Measurements from ENCODE around the gene RAPGEFL1.
"Not testable (repeated sequence)": the region's sequence is repeated elsewhere in the genome, so short reads cannot be mapped to it uniquely, and the experiment has no call there.

The RAPGEFL1 gene, protein sequence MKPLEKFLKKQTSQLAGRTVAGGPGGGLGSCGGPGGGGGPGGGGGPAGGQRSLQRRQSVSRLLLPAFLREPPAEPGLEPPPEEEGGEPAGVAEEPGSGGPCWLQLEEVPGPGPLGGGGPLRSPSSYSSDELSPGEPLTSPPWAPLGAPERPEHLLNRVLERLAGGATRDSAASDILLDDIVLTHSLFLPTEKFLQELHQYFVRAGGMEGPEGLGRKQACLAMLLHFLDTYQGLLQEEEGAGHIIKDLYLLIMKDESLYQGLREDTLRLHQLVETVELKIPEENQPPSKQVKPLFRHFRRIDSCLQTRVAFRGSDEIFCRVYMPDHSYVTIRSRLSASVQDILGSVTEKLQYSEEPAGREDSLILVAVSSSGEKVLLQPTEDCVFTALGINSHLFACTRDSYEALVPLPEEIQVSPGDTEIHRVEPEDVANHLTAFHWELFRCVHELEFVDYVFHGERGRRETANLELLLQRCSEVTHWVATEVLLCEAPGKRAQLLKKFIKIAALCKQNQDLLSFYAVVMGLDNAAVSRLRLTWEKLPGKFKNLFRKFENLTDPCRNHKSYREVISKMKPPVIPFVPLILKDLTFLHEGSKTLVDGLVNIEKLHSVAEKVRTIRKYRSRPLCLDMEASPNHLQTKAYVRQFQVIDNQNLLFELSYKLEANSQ

DNA sequence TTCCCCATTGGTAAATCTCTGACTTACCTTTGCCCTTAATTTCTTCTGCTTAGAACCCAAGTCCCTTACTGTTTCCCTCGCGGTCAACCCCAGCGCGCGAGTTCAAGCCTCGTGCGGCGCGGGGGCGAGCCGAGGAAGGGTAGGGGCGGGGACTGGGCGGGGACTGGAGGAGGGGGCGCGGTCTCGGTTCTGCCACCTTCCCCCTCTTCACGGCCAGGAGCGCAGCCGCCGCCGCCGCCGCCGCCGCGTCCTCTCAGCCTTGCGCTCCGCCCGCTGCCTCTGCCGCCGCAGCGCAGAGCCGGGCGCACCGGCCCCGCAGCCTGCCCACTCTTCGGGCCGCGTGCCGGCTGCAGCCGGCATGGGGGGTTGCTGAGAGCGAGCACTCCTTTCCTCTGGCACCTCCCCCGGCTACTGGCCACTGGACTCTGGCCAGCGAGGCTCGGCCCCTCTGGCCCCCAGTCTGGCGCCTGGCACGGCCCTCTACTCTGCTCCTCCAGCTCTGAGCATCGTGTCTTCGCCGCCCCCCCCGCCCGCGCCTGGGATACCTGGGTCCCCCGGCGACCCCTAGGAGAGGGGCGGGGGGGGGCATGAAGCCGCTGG lies at the start of gene RAPGEFL1:
RAPGEFL1 (plus strand) TSS at position 196 of the 600 bp plus-strand sequence; CDS start at position 588, 392 bp downstream.
- DNase-seq (ENCODE audit: low spot score), result peak; percentile 39

DNA sequence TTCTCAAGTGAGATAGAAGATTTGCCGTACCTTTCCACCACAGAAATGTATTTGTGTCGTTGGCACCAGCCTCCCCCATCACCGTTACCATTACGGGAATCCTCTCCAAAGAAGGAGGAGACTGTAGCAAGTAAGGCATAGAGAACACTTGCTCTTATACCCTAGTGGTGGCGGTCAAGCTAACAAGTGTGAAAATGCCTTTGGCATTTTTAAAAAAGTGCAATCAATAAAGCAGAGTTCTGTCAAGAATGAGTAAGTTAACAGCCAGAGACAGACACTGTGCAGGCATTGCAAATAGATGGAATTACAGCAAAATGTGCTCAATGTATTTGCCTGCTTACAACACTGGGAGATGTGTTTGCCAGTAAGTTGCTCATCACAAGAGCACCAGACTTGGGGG lies 47.8 kb upstream of the RAPGEFL1 start:
- DNase-seq (ENCODE audit: low spot score), result no peak

DNA sequence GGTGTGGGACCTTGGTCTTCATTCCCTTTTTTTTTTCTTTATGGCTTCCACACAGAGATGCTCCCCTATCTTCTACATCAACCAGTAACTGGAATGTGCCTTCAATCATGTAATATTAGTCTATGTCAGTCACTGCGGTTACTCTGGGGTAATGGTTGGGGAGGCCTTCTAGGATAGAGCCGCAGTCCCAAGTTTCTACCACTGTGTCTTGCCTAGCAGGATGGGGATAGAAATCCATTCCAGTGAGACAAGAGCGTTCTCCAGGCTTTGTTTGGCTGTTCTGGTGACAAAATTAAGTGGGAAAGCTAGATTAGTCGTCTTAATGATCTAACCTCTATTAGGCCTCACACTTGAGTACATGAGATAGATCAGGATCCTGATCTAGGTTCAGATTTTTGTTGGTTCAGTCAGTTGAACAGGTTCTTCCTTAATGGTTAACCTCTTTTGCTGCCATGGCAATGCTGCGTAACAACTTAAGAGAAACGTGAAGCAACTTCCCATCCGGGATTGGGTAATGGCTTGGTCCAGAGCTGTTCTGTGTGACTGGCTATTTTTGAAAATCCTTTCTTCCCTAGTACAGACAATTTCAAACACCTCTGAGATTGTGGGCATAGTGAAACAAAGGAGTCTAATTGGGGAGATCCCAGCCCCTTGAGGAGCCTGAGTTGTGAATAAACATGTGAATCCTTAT lies 46.8 kb upstream of the RAPGEFL1 start:
- DNase-seq (ENCODE audit: low spot score), result no peak

DNA sequence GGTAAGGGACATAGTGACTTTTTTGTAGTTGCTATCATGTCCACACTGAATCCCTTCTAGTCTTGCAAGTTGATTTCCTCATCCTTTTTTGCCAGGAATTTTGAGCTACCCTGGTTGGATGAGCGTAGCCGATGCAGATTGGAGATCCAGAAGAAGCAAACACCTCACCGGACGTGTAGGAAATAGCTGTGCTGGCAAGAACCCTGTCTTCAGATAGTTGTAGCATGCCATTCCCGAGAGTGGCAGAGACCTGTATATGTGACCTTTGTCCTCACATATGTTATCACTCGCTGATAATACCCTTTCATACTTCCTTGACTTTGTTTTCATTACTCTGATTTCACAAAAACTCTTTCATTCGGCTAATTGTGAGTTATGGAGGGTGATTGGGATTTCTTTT lies 43.1 kb upstream of the RAPGEFL1 start:
- no peak for DNase-seq (ENCODE audit: low spot score)

DNA sequence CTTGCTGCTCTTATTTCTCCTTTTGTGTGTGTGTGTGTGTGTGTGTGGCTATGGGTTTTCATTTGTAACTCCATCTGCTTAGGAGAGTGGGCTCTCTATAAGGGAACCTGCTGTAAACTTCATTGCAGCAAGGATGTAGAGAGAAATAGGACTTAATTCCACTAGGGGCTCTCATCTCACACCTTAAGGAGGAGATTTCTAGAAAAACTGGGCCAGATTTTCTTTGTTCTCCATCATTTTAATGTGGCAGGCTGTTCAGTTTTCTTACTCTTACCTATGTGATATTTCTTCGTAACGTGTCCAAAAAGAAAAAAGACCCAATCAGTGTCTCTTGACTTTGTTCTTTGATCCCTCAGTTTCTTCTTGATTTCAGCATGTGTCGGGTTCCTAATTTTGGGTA lies 41.5 kb upstream of the RAPGEFL1 start:
- no peak for DNase-seq (ENCODE audit: low spot score)

DNA sequence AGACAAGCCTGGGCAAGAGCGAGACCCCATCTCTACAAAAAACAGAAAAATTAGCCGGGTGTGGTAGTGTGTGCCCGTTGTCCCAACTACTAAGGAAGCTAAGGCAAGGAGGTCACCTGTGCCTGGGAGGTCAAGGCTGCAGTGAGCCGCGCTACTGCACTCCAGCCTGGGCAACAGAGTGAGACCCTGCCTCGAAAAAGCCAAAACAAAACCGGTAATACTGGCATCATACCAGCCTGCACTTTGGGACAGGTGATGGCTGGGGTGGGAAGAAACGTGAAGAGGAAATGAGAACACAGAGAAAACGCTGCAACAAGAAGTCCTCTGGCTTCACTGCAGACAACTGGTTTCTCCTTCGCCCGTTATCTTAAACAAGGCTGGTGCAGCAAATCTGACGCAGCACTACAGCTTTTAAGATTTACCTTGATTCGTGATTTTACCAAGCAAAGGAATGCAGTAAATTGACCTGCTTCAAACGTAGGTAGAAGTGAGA lies 37.7 kb upstream of the RAPGEFL1 start:
- no peak for DNase-seq (ENCODE audit: low spot score)

DNA sequence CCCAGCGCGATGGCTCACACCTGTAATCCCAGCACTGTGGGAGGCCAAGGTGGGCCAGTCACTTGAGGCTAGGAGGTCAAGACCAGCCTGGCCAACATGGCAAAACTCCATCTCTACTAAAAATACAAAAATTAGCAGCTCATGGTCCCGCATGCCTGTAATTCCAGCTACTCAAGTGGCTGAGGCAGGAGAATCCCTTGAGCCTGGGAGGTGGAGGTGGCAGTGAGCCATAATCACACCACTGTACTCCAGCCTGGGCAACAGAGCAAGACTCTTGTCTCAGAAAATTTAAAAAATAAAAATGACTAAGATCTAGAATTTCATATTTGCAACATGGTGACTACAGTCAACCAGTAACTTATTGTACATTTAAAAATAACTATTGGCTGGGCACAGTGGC lies 34.1 kb upstream of the RAPGEFL1 start:
- not testable (repeated sequence) for DNase-seq (ENCODE audit: low spot score)

DNA sequence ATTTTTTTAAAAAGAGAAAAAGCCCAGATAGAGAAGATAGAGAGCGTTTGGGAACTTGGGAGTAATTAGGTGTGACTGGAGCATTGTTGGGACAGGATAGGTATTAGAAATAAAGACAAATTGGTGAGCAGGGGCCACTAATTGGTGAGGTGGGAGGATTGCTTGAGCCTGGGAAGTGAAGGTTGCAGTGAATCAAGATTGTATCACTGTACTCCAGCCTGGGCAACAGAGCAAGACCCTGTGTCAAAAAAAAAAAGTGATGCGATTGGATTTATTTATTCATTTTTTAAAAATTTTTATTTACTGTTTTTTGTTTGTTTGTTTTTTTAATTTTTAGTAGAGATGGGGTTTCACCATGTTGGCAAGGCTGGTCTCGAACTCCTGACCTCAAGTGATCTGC lies 31.8 kb upstream of the RAPGEFL1 start:
- no peak for DNase-seq (ENCODE audit: low spot score)

DNA sequence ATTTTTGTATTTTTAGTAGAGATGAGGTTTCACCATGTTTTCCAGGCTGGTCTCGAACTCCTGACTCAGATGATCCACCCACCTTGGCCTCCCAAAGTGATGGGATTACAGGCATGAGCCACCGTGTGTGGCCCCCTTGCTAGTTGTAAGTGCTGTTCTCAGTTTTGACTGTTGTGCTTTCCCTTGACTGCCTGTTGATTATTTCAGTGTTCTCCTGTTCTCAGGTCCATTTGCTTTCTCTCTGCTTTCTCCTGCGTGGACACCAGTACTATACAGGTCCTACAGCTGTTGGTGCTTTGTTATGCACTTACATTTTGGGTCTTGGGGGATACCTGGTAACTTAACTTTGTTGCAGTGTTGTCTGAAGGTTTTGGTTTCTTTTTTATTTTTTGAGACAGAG lies 28.7 kb upstream of the RAPGEFL1 start:
- DNase-seq (ENCODE audit: low spot score), result no peak

DNA sequence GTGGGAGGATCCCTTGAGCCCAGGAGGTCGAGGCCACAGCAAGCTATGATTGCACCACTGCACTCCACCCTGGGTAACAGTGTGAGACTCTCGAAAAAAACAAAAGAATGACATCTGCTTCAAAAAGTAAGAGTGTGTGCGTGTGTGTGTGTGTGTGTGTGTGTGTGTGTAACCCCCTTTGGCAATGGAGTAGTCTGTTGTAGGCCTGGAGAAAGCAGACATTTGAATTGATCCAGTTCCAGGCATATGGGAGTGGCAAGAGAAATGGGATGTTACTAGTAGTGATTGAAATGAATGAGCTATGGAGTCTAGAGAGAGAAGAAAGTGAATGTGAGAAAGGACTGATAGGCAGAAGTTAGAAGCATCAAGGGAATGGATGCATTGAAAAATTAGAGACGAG lies 27.0 kb upstream of the RAPGEFL1 start:
- no peak for DNase-seq (ENCODE audit: low spot score)

DNA sequence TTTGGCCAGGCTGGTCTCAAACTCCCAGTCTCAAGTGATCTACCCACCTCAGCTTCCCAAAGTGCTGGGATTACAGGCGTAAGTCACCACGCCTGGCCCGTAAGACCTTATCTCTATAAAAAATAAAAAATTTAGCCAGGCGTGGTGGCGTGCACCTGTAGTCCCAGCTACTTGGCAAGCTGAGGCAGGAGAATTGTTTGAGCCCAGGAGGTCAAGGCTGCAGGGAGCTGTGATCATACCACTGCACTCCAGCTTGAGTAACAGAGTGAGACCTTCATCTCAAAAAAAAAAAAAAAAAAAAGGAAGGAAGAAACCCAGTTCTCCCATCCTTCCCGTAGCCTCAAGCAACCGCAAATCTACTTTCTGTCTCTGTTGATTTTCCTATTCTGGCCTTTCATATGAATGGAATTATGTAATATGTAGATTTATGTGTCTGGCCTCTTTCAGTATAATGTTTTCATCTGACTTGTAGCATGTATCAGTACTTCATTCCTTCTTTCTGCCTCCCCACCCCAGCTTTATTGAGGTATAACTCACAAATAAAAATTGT lies 25.8 kb upstream of the RAPGEFL1 start:
- DNase-seq (ENCODE audit: low spot score), result no peak

DNA sequence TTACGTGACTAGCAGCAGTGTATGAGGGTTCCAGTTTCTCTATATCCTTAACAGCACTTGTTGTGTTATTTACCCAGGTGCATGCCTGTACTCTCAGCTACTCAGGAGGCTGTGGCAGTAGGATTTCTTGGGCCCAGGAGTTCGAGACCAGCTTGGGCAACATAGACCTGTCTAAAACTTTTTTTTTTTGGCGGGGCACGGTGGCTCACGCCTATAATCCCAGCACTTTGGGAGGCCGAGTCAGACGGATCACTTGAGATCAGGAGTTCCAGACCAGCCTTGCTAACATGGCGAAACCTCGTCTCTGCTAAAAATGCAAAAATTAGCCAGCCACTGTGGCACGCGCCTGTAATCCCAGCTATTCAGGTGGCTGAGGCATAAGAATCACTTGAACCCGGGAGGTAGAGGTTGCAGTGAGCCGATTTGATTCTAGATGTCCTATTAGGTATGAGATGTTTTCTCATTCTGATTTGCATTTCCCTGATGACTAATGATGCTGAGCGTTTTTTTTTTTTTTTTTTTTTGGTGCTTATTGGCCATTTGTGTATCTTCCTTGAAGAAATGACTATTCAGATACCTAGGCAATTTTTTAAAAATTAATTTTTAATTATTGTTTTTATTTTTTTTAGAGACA lies 23.6 kb upstream of the RAPGEFL1 start:
- DNase-seq (ENCODE audit: low spot score), result no peak

DNA sequence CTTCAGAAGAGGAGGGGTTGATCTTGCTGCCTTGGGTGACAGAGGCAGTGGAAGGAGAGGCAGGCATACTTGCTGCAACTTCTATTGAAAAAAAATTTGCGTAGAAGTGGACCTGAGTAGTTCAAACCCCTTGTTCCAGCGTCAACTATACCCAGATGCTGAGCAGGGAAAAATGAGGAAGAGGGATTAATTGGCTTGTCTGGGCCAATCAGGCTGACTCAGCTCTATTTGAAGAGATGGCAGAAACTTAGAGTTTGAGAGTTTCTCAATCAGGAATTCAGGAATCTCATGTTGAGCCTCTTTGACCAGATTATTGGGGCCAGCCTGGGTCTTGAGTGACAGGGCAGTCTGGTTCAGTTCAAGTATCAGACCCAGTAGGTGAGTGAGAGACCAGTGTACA lies 19.3 kb upstream of the RAPGEFL1 start:
- DNase-seq (ENCODE audit: low spot score), result no peak

DNA sequence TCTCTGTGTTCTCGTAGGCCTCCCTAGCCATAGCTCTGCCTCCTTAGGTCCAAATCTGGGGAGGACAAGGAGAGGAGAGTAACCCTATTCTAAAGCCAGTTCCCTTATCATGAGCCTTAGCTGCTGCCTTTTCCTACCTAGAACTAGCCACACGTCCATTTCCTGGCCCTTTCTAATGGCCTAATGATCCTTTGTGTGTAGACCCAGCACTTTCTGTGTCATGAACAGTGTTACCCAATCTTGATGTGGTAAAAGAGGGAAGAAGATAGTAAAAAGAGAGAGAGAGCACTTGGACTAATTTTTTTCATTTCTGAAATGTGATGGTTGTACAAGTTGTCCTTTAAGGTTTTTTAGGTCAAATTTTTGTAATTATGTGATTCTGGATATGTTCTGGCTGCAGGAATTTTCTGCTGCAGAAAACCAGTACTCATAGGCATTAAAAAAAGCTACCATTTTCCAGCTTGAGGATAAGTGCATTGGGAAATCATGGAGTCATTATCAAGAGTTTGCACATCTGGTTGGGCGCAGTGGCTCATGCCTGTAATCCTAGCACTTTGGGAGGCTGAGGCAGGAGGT lies 18.7 kb upstream of the RAPGEFL1 start:
- no peak for DNase-seq (ENCODE audit: low spot score)

DNA sequence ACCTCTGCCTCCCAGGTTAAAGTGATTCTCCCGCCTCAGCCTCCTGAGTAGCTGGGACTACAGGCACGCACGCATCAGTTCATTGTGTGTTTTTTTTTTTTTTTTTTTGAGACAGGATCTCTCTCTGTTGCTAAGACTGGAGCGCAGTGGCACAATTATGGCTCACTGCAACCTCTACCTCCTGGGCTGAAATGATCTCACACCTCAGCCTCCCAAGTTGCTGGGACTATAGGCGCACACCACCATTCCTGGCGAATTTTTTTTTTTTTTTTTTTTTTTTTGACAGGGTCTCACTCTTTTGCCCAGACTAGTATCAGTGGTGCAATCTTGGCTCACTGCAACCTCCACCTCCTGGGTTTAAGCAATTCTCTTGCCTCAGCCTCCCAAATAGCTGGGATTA lies 17.8 kb upstream of the RAPGEFL1 start:
- no peak for DNase-seq (ENCODE audit: low spot score)

DNA sequence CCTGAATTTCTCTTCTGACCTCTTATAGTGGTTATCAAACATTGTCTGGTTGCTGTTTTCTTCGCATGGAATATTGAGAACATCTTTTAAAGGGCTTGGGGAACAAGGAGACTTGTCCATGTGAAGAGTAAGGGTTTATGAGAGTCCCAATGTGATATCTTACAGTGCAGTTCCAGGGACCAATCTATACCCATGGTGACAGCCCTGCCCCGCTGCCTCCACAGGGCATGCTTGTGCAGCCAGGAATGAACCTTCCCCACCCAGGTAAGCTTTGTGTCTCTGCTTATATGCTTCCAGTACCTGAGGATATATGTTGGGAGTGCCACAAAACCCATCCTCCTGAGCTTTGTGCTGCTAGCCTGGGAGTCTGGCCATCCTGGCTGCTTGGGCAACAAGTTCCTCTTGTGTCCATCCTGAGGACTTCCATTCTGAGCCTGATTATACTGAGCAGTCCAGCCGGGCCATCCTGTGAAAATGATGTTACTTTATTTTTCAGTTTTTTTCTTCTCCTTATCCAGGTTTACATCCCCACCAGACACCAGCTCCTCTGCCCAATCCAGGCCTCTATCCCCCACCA lies 9.5 kb upstream of the RAPGEFL1 start:
- no peak for DNase-seq (ENCODE audit: low spot score)

DNA sequence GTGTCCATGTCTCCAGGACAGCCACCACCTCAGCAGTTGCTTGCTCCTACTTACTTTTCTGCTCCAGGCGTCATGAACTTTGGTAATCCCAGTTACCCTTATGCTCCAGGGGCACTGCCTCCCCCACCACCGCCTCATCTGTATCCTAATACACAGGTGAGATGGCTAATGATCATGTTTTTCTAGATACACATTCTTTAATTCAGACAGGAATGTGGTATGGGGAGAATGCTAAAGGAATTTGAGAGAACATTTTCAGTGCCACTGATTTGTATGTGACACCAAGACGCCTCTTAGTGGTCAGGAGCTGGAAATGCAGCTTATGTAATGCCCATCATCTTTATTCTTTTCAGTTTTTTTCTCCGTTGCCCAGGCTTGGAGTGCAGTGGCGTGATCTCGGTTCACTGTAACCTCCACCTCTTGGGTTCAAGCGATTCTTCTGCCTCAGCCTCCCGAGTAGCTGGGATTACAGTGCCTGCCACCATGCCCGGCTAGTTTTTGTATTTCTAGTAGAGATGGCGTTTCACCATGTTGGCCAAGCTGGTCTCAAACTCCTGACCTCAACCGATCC lies 8.9 kb upstream of the RAPGEFL1 start:
- peak; percentile 58 for DNase-seq (ENCODE audit: low spot score)

DNA sequence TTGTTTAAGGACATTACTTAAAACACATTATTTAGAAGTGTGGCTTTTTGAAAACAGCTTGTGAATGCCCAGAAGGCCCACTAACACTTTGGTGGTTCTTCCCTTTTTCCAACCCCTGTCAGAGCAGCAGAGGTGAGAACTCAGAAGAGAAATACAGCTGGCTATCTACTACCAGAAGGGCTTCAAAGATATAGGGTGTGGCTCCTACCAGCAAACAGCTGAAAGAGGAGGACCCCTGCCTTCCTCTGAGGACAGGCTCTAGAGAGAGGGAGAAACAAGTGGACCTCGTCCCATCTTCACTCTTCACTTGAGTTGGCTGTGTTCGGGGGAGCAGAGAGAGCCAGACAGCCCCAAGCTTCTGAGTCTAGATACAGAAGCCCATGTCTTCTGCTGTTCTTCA lies 6.9 kb upstream of the RAPGEFL1 start:
- DNase-seq (ENCODE audit: low spot score), result no peak

DNA sequence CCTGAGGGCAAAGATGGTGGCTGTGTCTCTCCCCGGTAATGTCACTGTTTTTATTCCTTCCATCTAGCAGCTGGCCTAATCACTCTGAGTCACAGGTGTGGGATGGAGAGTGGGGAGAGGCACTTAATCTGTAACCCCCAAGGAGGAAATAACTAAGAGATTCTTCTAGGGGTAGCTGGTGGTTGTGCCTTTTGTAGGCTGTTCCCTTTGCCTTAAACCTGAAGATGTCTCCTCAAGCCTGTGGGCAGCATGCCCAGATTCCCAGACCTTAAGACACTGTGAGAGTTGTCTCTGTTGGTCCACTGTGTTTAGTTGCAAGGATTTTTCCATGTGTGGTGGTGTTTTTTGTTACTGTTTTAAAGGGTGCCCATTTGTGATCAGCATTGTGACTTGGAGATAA lies 5.5 kb upstream of the RAPGEFL1 start:
- no peak for DNase-seq (ENCODE audit: low spot score)

DNA sequence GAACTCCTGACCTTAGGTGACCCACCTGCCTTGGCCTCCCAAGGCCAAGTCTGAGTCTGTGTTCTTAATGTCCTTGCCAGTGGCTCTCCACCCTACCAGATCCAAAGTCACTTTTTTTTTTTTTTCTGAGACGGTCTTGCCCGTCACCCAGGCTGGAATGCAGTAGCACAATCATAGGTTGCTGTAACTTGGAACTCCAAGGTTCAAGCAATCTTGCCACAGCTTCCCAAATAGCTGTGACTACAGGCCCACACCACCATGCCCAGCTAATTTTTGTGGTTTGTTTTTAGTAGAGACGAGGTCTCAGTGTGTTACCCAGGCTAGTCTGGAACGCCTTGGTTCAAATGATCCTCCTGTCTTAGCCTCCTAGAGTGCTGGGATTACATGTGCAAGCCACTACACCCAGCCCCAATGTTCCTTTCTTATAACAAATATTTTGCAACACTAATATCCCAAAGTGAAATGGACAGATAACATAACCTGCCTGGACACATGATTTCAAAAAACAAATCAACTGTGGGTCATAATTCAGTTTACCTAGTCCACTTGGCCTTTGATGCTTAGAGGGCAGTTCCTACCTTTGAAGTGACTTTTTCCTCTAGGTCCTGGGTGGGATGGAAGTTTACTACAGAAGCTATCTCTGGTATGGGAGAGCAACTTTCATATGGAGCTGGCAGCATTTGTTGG lies 4.0 kb upstream of the RAPGEFL1 start:
- DNase-seq (ENCODE audit: low spot score), result no peak

All from kidney capillary endothelial cell (primary cell).